ENCODE results near the gene PDZK1. TPM values are rescaled to one million over a fixed set of nuclear protein-coding genes. Genes with fewer than 3 reads are reported as not detected.
"Not testable (repeated sequence)": the region's sequence is repeated elsewhere in the genome, so short reads cannot be mapped to it uniquely, and the experiment has no call there.

Gene PDZK1
- total RNA-seq, 1 donor from 2014 or later, result not detected

- DNase-seq (ENCODE audit: low read depth in 2 of 2), result no peak
Measured at GRCh38 chr1:145710291-145711027, 3.3 kb upstream of the PDZK1 start.

GRCh38 chr1:145708063-145708462 is 895 bp upstream of the PDZK1 start:
- no peak for DNase-seq (ENCODE audit: low read depth in 2 of 2)

GRCh38 chr1:145706086-145706664 is 993 bp downstream of the PDZK1 start:
- no peak for DNase-seq (ENCODE audit: low read depth in 2 of 2)

GRCh38 chr1:145705622-145706021 is 1.5 kb downstream of the PDZK1 start:
- no peak for DNase-seq (ENCODE audit: low read depth in 2 of 2)

- DNase-seq (ENCODE audit: low read depth in 2 of 2), result no peak
Measured at GRCh38 chr1:145702826-145703225, 4.3 kb downstream of the PDZK1 start.

GRCh38 chr1:145702052-145702451 is 5.1 kb downstream of the PDZK1 start:
- DNase-seq (ENCODE audit: low read depth in 2 of 2), result no peak

GRCh38 chr1:145701306-145701862 is 5.8 kb downstream of the PDZK1 start:
- DNase-seq (ENCODE audit: low read depth in 2 of 2), result no peak

GRCh38 chr1:145696630-145696960 is 10.6 kb downstream of the PDZK1 start:
- DNase-seq (ENCODE audit: low read depth in 2 of 2), result no peak

- DNase-seq (ENCODE audit: low read depth in 2 of 2), result no peak
Measured at GRCh38 chr1:145695821-145696629, 11.1 kb downstream of the PDZK1 start.

GRCh38 chr1:145692785-145693443 is 14.3 kb downstream of the PDZK1 start:
- no peak for DNase-seq (ENCODE audit: low read depth in 2 of 2)

GRCh38 chr1:145690587-145691558 is 16.3 kb downstream of the PDZK1 start:
- DNase-seq (ENCODE audit: low read depth in 2 of 2), result peak in 1 of 2 donors; percentile 72

- no peak for DNase-seq (ENCODE audit: low read depth in 2 of 2)
Measured at GRCh38 chr1:145689922-145690321, 17.2 kb downstream of the PDZK1 start.

GRCh38 chr1:145688924-145689323 is 18.2 kb downstream of the PDZK1 start:
- no peak for DNase-seq (ENCODE audit: low read depth in 2 of 2)

GRCh38 chr1:145688328-145688727 is 18.8 kb downstream of the PDZK1 start:
- DNase-seq (ENCODE audit: low read depth in 2 of 2), result no peak

- not testable (repeated sequence) for DNase-seq (ENCODE audit: low read depth in 2 of 2)
Measured at GRCh38 chr1:145686078-145686477, 21.1 kb downstream of the PDZK1 start.

GRCh38 chr1:145684858-145685257 is 22.3 kb downstream of the PDZK1 start:
- not testable (repeated sequence) for DNase-seq (ENCODE audit: low read depth in 2 of 2)

GRCh38 chr1:145673217-145673616 is 34.0 kb downstream of the PDZK1 start:
- not testable (repeated sequence) for DNase-seq (ENCODE audit: low read depth in 2 of 2)

- DNase-seq (ENCODE audit: low read depth in 2 of 2), result not testable (repeated sequence)
Measured at GRCh38 chr1:145670995-145671745, 36.0 kb downstream of the PDZK1 start.

GRCh38 chr1:145665015-145665414 is 42.2 kb downstream of the PDZK1 start:
- not testable (repeated sequence) for DNase-seq (ENCODE audit: low read depth in 2 of 2)

GRCh38 chr1:145662502-145662901 is 44.7 kb downstream of the PDZK1 start:
- DNase-seq (ENCODE audit: low read depth in 2 of 2), result peak in 1 of 2 donors; percentile 29

All from lung microvascular endothelial cell (primary cell).